OCI-LY1 (cell line): ENCODE data around the gene ABCB6.

Experiments
- CTCF ChIP-seq: fragments of 200-600 bp; sonication (generic), shearing (Covaris generic); IDR thresholded peaks from 2 replicates; pipeline ENCODE4 v1.5.1; 2017; ENCODE audit warnings: mild to moderate bottlenecking, antibody characterized with exemption, low read length, moderate library complexity, mixed read lengths
- EZH2 ChIP-seq: fragments of 200-600 bp; sonication (generic), shearing (Covaris generic); IDR thresholded peaks from 2 replicates; pipeline ENCODE4 v1.8.0; 2017; ENCODE audit warnings: borderline replicate concordance, mixed run types, mild to moderate bottlenecking, antibody characterized with exemption, low read length, moderate library complexity, mixed read lengths

- TF ChIP-seq CTCF (no peak), EZH2 (no peak)
Observed at GRCh38 chr2:219248845-219249202, 30.1 kb upstream of the ABCB6 start.
